Measurements from ENCODE around the gene METTL24.

METTL24 gene

GRCh38 chr6:110355022-110355421, 3.1 kb downstream of the METTL24 start:
- no peak for TF ChIP-seq GABPA (IDR thresholded peaks at IDR 0.05; ENCODE audit: low read depth)
- no peak for TF ChIP-seq POLR2AphosphoS5 (IDR thresholded peaks at IDR 0.05; ENCODE audit: low read depth)
- TF ChIP-seq, protein P1, sequence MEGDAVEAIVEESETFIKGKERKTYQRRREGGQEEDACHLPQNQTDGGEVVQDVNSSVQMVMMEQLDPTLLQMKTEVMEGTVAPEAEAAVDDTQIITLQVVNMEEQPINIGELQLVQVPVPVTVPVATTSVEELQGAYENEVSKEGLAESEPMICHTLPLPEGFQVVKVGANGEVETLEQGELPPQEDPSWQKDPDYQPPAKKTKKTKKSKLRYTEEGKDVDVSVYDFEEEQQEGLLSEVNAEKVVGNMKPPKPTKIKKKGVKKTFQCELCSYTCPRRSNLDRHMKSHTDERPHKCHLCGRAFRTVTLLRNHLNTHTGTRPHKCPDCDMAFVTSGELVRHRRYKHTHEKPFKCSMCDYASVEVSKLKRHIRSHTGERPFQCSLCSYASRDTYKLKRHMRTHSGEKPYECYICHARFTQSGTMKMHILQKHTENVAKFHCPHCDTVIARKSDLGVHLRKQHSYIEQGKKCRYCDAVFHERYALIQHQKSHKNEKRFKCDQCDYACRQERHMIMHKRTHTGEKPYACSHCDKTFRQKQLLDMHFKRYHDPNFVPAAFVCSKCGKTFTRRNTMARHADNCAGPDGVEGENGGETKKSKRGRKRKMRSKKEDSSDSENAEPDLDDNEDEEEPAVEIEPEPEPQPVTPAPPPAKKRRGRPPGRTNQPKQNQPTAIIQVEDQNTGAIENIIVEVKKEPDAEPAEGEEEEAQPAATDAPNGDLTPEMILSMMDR (IDR thresholded peaks at IDR 0.05; ENCODE audit: insufficient read depth, low read length): no peak
- no peak for TF ChIP-seq SPI1 (IDR thresholded peaks at IDR 0.05; ENCODE audit: borderline replicate concordance, low read depth)
- TF ChIP-seq, protein P2, sequence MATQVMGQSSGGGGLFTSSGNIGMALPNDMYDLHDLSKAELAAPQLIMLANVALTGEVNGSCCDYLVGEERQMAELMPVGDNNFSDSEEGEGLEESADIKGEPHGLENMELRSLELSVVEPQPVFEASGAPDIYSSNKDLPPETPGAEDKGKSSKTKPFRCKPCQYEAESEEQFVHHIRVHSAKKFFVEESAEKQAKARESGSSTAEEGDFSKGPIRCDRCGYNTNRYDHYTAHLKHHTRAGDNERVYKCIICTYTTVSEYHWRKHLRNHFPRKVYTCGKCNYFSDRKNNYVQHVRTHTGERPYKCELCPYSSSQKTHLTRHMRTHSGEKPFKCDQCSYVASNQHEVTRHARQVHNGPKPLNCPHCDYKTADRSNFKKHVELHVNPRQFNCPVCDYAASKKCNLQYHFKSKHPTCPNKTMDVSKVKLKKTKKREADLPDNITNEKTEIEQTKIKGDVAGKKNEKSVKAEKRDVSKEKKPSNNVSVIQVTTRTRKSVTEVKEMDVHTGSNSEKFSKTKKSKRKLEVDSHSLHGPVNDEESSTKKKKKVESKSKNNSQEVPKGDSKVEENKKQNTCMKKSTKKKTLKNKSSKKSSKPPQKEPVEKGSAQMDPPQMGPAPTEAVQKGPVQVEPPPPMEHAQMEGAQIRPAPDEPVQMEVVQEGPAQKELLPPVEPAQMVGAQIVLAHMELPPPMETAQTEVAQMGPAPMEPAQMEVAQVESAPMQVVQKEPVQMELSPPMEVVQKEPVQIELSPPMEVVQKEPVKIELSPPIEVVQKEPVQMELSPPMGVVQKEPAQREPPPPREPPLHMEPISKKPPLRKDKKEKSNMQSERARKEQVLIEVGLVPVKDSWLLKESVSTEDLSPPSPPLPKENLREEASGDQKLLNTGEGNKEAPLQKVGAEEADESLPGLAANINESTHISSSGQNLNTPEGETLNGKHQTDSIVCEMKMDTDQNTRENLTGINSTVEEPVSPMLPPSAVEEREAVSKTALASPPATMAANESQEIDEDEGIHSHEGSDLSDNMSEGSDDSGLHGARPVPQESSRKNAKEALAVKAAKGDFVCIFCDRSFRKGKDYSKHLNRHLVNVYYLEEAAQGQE (IDR thresholded peaks at IDR 0.05; ENCODE audit: insufficient replicate concordance, low read depth): no peak
- H3K4me3 ChIP-seq (replicated peaks; ENCODE audit: insufficient read depth, low read length): no peak overlapping the region
- peaks cover 28% of the 10 kb centered on the region for H3K27me3 ChIP-seq (ENCODE audit: insufficient read depth, poor library complexity, severe bottlenecking)
- H3K27ac ChIP-seq (replicated peaks): no peak overlapping the region
- no peak for DNase-seq (ENCODE audit: low read depth in 1 of 2, low spot score in 1 of 2)

- Histone ChIP-seq H3K4me3 (replicated peaks; ENCODE audit: insufficient read depth, low read length) (no peak overlapping the region), H3K27me3 (ENCODE audit: insufficient read depth, poor library complexity, severe bottlenecking) (peaks cover 20% of the 10 kb centered on the region), H3K27ac (replicated peaks) (no peak overlapping the region)
- TF ChIP-seq, protein P1 (IDR thresholded peaks at IDR 0.05; ENCODE audit: insufficient read depth, low read length): no peak
- no peak for TF ChIP-seq GABPA (IDR thresholded peaks at IDR 0.05; ENCODE audit: low read depth)
- no peak for TF ChIP-seq POLR2AphosphoS5 (IDR thresholded peaks at IDR 0.05; ENCODE audit: low read depth)
- no peak for TF ChIP-seq SPI1 (IDR thresholded peaks at IDR 0.05; ENCODE audit: borderline replicate concordance, low read depth)
- TF ChIP-seq, protein P2 (IDR thresholded peaks at IDR 0.05; ENCODE audit: insufficient replicate concordance, low read depth): no peak
- no peak for DNase-seq (ENCODE audit: low read depth in 1 of 2, low spot score in 1 of 2)
Observed at GRCh38 chr6:110354153-110354552, 4.0 kb downstream of the METTL24 start.

DNA sequence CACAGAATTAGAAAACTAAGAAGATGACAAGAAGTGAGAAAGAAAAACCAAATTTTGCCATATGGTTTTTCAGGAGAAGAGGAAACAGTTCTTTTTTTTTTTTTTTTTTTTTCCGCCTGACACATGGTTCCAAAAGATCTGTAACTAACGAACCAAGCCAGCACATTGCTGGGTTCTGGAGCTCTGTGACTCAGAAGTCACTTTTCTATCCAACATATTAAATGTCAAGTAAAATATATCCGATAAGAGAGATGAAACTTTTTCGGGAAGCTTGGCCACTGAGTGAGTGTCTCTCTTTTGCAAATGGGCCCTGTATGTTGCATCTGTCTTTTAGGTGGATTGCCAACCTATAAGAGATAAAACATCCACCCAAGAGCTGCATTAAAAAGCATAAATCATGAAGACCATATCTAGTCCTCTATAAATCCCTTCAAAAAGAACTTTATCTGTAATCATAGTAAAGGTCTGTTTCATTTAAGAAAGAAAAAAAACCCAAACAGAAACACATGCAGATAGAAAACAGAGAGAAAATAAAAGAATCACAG, 4.6 kb downstream of the METTL24 start:
- no peak overlapping the region for H3K4me3 ChIP-seq (replicated peaks; ENCODE audit: insufficient read depth, low read length)
- H3K27me3 ChIP-seq (ENCODE audit: insufficient read depth, poor library complexity, severe bottlenecking): peaks cover 13% of the 10 kb centered on the region
- H3K27ac ChIP-seq (replicated peaks): no peak overlapping the region
- TF ChIP-seq GABPA (IDR thresholded peaks at IDR 0.05; ENCODE audit: low read depth): no peak
- no peak for DNase-seq (ENCODE audit: low read depth in 1 of 2, low spot score in 1 of 2)

DNA sequence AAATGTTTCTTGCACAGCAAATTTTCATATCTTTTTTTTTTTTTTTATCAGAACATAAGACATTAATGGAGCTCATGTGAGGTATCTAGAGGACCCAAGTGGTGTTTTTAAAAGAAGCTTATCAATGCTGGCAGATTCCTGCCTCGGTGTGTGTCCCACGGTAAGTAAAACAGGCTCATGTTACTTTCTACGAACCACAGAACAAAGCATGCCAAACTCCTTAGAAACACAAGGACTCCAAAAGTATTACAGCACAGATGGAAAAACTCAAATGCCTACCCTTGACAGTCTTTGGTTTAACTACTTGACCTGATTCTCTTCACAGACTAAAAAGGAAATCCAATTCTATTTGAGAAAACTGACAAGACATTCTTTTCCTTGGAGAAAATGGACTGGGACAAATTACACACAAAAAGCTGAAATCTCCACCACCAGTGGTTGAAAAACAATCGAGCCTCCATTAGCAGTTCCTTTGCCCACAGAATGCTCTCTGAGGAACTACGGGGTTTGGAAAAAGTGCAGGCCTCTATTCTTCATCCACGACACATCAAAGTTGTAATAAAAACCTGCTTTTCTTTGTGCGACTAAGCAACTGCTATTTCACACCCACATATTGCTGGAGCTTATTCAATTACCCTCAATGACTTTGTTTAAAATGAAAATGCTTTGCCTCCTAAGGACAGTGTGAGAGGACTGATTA, 5.4 kb downstream of the METTL24 start:
- peaks cover 9% of the 10 kb centered on the region for H3K27me3 ChIP-seq (ENCODE audit: insufficient read depth, poor library complexity, severe bottlenecking)
- TF ChIP-seq, protein P2 (IDR thresholded peaks at IDR 0.05; ENCODE audit: insufficient replicate concordance, low read depth): no peak
- TF ChIP-seq, protein P1 (IDR thresholded peaks at IDR 0.05; ENCODE audit: insufficient read depth, low read length): no peak
- TF ChIP-seq SPI1 (IDR thresholded peaks at IDR 0.05; ENCODE audit: borderline replicate concordance, low read depth) (no peak), GABPA (IDR thresholded peaks at IDR 0.05; ENCODE audit: low read depth) (no peak), POLR2AphosphoS5 (IDR thresholded peaks at IDR 0.05; ENCODE audit: low read depth) (no peak)
- no peak overlapping the region for H3K27ac ChIP-seq (replicated peaks)
- no peak for DNase-seq (ENCODE audit: low read depth in 1 of 2, low spot score in 1 of 2)
- H3K4me3 ChIP-seq (replicated peaks; ENCODE audit: insufficient read depth, low read length): no peak overlapping the region
